HTERT RPE-1 (cell line): Measurements from ENCODE around the gene ARHGAP5.

Experiments
- in situ Hi-C: fragments of 300-500 bp; cut with MboI; formaldehyde crosslinking; loops from 4 replicates; pipeline ENCODE4 v1.14.3; 2020; ENCODE audit warnings: low sequenced_read_pairs

Gene ARHGAP5, protein sequence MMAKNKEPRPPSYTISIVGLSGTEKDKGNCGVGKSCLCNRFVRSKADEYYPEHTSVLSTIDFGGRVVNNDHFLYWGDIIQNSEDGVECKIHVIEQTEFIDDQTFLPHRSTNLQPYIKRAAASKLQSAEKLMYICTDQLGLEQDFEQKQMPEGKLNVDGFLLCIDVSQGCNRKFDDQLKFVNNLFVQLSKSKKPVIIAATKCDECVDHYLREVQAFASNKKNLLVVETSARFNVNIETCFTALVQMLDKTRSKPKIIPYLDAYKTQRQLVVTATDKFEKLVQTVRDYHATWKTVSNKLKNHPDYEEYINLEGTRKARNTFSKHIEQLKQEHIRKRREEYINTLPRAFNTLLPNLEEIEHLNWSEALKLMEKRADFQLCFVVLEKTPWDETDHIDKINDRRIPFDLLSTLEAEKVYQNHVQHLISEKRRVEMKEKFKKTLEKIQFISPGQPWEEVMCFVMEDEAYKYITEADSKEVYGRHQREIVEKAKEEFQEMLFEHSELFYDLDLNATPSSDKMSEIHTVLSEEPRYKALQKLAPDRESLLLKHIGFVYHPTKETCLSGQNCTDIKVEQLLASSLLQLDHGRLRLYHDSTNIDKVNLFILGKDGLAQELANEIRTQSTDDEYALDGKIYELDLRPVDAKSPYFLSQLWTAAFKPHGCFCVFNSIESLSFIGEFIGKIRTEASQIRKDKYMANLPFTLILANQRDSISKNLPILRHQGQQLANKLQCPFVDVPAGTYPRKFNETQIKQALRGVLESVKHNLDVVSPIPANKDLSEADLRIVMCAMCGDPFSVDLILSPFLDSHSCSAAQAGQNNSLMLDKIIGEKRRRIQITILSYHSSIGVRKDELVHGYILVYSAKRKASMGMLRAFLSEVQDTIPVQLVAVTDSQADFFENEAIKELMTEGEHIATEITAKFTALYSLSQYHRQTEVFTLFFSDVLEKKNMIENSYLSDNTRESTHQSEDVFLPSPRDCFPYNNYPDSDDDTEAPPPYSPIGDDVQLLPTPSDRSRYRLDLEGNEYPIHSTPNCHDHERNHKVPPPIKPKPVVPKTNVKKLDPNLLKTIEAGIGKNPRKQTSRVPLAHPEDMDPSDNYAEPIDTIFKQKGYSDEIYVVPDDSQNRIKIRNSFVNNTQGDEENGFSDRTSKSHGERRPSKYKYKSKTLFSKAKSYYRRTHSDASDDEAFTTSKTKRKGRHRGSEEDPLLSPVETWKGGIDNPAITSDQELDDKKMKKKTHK (N-terminal part only)

DNA sequence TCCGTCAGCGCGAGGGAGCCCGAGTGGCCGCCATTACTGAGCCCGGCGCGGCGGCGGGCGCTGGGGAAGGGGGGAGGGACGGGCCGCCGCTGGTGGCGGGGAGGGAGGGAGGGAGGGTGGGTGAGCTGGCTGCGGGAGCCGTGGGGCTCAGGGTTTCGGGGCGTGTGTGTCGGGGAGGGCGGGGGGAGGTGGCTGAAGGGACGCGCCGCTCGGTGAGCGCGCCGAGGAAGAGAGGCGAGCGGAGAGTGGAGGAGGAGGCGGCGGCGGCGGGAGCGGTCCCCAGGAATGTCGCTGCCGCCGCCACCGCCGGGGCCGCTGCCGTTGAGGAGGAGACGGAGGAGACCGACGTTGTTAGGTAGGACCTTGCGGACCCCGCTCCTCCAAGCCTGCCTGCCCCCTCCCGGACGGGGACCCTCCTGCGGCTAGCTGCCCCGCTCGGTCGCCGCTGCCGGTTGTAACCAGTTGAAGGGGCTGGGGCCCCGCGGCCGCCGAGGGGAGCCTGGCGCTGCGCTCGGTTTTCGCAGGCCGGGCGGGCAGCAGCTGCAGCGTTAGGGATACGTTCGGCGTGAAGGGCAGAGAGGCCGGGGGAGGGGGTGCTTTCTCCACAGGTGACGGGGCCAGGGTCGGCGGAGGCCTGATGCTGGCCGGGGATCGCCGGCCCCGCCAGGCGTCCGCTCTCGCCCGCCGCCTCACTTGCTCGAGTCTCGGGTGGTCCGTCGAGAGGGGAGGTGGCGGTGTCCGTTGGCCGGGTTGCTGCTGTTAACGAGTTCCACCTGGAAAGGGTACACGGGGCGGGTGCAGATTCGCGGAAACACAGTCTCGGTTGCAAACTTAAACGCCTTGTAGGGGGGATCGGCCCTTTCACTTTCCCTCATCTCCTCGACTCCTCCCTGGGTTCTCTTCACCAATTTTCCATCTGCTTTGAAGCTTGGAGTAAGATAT lies at the start of gene ARHGAP5:
Gene ARHGAP5 (plus strand): TSS at position 224 of the 942 bp plus-strand sequence. CDS start 13,366 bp downstream, outside the sequence.
- in situ Hi-C loops, result no loop called here

DNA sequence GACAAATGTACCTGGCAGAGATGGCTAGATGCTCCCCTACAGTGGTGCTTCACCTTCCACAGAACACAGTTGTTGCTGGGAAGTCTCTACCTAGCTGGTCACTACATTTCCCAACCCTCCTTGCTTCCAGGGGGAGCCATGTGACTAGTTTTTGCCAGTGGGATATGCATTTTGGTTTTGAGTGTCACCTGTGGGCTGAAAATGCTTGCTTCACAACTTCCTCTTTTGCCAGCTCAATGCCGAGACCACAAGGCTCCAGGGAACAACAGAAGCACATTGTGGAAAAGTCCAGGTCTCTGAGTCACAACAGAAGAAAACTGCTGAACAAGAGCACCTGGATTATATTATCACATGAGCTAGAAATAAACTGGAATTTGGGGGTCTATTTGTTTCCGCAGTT lies 48.5 kb upstream of the ARHGAP5 start:
- in situ Hi-C loops, result no loop called here

DNA sequence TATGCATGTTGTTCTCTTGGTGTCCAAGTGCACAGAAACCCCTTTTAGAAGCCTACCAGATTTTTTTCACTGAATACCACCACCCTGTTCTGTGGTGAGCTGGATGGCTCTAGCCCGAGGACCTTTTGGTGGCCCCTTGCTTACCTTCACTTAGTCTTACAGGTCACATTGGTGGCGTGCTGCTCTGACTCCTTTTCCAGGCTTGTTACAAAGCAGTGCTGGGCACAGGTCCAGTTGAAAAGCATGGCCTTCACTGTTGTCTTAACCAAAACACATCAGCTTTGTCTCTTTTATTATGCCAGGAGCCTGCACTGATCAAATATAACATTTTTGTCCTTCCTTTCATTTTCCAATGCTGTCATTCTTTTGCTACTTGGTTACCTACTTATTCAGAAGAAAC lies 43.6 kb upstream of the ARHGAP5 start:
- in situ Hi-C loops, result no loop called here

DNA sequence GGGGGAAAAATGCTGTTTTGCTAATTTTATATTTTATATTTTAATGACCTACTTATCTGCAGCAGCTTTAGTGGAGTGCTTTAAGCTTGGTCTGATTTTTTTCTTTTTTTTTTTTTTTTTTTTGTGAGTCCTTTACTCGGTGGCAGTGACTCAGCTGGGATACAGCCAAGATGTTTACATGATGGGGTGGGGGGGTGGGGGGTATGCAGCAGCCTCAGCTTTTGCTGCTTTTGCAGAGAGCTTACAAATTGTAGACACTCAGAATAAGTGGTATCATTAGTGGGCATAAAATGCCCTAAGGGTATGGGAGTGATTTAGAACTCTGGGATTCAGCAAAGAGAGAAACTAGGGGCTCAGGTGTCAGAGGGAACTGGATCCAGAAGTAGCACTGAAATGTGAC lies 38.2 kb upstream of the ARHGAP5 start:
- in situ Hi-C loops, result no loop called here

DNA sequence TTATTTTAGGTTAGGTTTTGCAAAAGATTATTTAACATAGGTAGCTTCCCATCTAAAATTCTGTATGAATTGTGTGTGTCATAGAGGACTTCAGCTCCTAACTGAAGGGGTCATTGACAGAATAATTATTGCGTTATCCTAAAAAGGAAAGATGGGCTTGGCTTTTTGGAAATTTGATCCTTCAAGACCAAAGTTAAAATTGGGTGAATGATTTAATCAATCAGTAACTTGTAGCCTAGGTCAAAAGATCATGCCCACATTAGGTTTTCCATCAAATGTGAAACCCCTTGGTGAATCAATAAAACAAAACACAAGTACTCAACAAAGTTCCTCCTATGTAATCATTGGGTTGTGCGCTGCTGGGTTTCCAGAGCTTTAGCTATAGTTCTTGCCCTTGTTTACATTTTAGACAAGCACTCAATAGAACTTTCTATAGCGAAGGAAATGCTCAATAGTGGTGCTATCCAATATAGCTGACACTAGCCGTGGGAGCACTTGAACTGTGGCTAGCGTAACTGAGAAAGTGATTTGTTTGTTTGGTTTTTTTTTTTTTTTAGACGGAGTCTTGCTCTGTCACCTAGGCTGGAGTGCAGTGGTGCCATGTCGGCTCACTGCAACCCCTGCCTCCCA lies 37.6 kb upstream of the ARHGAP5 start:
- in situ Hi-C loops, result no loop called here

DNA sequence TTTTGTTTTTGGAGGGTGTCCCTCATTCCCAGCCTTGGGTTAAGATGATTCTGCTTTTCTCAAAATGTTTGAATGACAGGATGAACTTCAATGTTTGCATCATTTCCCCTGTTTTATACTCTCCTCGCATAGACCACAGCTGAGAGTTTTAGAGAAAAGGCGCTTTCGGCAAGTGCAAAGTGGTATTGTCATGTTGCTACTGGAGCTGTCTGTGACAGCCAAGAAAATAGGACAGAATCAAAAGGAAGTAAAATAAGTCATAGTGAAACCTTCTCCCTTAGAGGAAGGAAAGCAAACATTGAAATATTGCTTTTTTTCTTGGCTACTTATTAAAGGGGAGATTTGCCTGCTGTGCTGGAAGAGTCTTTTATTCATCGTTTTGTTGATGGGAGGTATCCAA lies 33.5 kb upstream of the ARHGAP5 start:
- in situ Hi-C loops, result no loop called here

DNA sequence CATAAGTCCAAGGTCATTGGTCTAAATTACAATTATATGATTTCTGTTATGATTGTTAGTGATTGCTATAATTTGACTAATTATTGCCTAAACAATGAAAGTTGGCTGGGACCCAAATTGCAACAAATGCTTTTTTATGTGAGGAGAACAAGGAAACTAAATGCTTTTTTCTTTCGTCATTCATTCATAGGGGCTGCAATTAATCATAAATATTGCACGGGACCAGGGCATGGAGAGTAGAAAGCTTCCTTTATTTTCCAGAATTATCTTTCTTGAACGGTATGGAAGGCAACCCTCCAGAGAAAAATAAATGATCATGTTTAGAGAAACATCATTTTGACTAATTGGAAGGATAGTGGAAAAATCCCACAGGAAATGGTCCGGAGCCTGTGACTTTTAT lies 32.6 kb upstream of the ARHGAP5 start:
- in situ Hi-C loops, result no loop called here

DNA sequence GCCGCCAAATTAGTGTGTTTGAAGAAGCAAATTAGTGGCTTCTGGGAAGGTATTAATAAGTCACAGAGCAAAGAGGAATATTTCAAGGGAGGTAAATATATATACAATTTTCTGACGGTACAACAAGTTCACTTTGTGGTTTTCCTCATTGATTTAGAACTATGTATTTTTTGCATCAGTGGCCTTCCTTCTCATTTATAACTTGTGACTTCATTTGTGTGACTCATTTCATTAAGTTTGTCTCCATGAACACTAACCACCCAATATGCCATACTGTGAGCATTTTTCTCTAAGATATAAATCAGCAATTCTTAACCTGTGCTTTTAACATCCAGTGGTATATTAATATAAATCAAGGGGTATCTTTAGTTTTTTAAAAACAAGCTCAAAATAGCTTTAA lies 29.3 kb upstream of the ARHGAP5 start:
- in situ Hi-C loops, result no loop called here

DNA sequence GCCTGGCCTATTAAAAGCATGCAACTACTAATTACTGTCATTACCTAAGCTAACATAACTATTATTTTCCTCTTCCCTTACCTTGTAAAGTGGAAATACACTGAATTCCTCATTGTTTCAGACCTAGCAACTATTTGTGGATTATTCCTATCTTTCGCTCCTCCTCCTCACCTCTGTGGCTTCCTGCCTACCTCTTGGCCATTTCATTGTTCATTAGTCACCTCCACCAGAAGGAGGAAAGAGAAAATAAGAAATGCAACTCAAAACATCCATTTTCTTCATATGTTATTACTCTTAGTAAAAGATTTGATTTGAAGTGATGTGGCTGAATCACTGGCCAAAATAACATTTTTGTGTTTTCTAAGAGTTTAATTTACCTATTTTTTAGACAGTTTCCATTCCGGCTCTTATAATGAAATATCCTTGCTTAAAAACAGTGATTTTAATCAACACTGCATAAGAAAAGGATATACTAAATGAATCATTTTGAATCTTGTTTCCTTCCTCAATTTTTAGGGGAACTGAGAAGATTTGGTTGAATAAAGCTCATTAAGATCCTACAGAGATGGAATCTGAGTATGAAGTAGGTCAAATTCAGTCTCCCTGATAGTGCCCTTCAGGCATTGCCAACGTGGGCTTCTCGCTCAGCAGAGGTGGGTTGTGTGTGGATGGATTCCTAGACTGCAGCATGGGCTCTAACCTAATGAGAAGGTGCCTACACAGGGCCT lies 27.6 kb upstream of the ARHGAP5 start:
- in situ Hi-C loops, result no loop called here

DNA sequence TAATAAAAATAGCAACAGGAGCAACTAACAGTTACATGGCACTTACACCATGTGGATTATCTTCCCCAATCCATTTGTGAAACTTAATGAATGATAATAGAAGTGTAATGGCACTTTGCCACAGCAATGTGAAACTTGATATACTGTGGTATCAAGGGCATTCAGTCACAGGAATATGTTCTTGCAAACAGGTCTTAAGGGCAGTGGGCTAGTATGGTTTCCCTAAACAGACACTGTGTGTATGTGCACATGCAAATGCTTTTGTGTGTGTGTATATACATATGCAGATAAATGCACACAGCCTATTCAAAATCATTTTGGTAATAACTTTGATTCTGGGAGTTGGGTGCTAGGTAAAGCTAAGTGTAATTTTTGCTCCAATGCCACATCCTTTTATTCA lies 26.2 kb upstream of the ARHGAP5 start:
- in situ Hi-C loops, result no loop called here

DNA sequence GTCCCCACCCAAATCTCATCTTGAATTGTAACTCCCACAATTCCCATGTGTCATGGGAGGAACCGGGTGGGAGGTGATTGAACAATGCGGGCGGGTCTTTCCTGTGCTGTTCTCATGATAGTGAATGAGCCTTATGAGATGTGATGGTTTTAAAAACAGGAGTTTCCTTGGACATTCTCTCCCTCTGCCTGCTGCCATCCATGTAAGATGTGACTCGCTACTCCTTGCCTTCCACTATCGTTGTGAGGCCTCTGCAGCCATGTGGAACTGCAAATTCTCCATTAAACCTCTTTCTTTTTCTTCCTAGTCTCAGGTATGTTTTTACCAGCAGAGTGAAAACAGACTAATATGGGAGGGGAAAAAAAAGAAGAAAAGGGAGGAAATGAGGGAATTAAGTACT lies 22.6 kb upstream of the ARHGAP5 start:
- in situ Hi-C loops, result no loop called here

DNA sequence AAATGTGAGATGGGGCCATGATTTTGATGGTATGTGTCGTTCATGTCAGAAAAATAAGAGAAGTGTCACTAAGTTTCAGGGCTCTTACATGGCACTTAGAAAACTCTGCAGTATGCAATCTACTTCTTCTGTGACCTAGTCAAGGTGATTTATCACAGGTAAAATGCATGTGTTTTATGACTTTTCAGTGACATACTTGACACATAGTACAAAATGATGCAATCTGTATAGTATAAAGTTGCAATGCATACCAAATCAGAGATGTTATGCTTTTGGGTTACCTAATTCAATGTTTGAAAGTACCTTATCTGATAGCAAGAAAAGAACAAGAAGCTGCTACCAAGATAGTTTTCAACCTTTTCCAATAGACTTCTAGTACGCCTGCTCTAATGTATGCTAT lies 21.9 kb upstream of the ARHGAP5 start:
- in situ Hi-C loops, result no loop called here

DNA sequence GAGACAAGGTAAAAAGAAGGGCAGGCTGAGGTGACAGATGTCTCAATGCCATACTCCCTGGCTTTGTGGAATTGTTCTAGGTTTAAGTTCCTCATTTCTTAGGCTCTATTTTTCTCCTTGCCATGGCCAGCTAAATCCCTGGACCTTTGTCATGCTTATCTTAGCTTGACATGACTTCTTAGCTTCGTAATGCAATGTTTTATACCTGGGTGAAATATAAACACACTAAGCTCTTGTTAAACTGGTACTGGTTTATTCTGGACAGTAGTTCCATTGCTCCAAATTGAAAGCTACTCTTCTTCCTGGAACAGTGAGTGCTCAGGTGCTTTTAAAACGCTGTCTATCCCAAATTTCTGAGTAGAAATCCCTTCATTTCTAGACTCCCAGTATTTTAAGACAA lies 17.4 kb upstream of the ARHGAP5 start:
- in situ Hi-C loops, result no loop called here

DNA sequence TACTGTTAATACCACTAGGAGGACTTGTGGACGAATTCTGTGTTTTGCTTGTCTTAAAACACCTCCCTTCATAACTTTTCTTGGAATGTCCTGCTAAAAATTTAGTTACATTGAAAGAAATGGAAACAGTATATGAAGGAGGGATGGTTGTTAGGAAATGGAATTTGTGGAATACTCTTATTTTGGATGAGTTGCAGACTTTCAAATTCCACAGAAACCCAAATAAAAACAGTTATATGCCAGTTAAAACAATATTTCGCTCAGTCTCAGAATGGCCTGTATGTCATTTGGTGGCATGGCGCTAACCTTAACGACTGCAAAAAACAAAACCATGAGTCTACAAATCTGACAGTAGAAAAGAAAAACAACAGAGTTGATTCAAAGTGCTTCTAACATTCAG lies 12.2 kb upstream of the ARHGAP5 start:
- in situ Hi-C loops, result no loop called here

DNA sequence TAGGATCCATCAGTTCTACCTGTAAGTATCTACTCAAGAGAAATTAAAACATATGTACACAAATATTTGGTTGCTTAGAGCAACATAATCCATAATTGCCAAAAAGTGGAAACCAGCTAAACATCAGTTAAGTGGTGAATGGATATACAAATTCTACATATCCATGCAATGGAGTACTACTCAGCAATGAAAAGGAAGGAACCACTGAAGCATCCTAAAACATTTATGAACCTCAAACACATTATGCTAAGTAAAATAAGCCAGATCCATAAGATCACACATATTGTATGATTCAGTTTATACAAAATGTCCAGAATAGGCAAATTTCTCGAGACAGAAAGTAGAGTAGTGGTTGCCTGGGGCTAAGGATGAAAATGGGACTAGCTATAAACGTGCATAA lies 8.4 kb upstream of the ARHGAP5 start:
- in situ Hi-C loops, result no loop called here

DNA sequence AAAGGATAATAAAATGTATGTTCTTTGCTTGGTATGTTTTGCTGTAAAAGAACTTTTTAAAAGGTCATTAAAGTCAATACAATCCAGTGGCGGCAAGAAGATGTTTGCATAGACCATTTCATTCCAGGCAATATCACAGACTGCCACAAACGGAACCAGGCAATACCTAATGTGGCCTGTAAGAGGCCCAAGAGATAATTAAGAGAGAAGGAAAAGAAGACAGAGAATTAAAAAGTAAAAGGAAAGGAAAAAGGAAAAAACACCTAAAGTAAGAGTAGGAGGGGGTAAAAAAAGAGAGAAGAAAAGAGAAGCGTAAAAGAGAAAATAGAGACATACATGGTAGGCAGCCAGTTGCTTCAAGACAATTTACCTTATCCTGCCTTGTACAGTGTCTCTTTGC lies 6.8 kb upstream of the ARHGAP5 start:
- in situ Hi-C loops, result no loop called here

DNA sequence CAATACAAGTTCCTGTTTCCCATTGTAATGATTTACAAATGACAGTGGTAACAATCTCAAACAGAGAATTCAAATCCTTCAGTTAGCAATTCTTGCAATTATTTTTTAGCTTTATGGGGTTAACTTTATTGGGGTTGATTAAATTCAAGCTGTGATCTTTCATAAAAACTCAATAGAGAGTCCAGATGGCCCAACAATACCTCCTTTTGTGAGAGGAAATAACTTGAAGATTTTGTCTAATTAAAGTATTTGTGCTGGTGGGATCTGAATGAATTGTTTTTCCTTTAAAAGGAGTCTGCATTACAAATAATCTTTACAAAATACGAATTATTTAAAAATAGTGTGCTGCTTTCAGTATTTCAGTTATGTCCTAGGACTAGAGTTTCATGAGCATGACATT lies 4.4 kb upstream of the ARHGAP5 start:
- in situ Hi-C loops, result no loop called here

DNA sequence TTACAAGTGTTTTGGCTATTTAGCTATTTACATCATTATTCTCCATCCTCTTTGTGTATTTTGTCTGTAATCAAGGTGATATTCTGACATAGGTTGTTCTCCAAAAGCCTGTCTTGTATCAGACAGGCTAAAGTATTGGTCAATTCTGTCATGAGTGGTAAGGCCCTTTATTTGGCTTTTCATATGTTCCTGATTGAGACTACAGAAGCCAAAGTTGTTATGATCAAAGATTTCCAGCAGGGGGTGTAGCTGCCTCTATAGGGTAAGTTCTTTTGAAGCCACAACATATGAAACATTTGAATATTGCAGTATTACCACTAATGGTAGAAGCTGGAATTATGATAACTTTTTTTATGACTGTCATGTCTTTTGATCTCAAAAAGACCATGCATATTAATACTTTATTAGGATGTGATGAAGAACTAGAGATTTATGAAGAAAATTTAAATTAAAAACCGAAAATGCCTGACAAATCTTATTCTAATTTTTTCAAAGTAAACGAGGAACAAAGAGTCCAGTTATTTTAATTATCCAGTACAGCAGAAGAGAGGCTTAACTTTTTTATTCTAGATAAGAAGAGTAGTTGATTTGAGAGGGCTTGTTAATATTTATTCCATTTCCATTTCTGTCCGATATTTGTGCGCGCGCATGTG lies 3.4 kb upstream of the ARHGAP5 start:
- in situ Hi-C loops, result no loop called here
